Activated CD8-positive, alpha-beta memory T cell treated with anti-CD3 and anti-CD28 coated beads, Interleukin-2, amount 50 U/mL, for 1 hour (primary cell): ENCODE data around the gene DAB2IP.

Experiments used
- DNase-seq: peaks from one replicate; pipeline ENCODE4 v3.0.0-alpha.2; 2020; ENCODE audit errors: extremely low read depth

The DAB2IP gene

DNA sequence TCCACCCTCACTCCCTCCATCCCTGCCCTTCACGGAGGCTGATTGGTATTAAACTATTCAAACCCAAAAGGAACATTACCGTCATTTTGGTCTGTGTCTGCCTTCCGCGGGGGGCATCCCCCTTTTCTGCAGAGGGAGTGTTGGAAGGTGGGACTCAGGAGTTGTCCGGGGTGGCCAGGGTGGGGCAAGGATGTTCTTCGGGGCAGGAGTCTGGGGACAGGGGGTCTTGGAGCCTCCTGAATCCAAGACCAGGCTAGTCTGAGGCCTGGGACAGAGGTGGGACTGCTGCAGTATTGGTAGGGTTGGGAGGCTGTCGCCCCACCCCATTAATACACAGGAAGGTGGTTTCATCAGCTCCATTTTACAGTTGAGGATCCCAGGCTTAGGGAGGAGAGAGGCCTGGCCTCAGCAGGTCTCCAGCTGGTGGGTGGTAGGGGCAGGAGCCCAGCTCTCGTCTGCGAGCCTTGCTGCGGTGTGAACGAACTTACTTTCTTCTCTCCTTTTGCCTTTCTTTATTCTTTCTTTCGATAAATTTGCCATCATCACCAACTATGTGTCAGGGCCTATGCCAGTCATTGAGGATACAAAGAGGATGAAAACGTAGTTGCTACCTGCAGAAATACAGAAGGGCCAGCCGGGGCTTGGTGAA lies 33.8 kb downstream of the DAB2IP start:
- no peak for DNase-seq

DNA sequence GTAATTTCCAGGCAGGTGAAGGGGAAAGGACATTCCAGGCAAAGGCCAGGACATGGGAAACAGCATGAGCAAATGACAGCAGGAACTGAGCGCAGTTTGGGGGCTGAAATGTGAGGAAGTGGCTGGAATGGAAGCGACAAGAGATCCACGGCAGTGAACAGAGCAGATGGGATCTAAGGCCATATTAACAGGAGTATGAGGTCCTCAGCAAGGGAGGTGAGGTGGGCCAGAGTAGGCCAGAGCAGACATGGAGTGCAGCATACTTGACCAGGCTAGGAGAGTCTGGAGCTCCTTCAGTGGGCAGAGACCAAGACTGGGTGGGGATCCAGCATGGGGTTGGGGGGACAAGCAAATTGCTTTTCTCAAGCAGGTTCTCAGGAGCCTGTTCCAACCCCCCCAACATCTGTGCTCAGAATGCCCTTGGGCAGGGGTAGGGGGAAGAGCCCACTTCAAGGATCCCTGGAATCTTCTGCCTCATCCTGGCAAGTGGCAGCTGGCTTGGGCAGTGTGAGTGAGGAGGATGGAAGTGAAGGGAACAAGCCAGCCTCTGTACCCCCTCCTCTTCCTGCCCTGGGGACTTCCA lies 34.5 kb downstream of the DAB2IP start:
- no peak for DNase-seq

DNA sequence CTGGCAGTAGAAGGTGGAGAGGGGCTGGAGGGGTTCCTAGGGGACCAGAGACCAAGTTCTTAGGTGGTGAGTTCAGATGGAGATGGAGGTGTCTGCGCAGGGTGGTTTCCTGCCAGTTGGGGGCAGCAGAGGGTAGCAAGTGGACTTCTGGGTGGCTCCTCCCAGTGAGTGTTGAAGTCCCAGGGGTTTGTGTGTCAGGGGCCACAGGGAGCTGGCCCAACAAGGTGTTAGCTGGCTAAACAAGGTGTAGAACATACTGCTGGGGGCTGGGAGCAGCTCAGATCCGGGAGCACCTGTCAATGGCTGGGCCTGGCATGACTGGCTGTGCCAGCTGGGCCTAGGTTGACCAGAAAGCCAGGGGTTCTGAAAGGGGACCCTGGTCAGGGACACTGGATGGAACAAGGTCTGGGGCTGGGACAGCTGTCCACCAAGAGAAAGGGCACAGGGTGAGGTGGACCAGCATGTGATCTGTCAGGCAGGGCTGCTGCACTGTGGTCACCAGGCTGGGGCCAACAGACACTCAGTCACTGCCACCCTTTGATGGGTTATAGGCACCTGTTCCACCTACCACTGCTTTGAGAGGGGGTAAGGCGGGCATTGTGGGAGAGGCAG lies 35.6 kb downstream of the DAB2IP start:
- no peak for DNase-seq

DNA sequence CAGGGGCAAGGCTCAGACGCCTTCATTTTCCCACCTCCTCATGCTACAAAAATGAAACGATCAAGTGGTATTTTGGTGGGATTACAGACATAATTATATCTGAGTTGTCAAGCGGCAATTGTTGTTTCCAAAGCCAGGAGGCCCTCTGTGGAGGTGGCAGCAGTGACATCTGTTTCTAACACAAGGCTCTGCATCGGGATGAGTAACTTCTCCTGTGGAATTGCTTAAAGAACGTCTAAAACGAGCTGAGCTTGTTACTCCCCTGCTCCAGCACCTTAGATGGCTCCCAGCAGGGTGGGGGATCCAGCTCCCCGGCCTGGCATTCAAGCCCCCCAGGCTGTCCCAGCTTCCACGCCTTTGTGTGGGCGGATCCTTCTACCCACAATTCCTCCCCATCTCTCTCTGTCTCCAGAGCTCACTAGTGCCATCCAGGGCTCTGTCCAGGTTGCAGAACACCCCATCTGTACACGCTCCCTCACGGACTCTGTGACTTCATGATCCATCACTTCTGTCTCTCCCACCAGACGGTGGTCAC lies 36.8 kb downstream of the DAB2IP start:
- no peak for DNase-seq

DNA sequence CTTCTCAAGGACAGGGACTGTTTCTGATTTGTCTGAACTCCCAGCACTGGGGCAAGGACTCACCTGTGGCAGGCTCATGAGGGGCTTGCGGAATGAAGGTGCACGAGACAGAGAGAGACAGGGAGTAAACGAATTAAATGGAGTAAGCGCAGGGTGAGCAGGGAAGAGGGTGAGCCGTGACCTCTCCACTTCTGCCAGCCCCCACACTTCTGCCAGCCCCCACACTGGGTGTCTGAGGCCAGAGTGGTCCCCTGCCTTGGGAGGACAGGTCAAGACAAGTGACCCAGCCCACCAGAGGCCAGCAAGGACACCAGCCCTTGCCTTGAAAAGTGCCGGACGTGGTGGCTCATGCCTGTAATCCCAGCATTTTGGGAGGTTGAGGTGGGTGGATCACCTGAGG lies 37.2 kb downstream of the DAB2IP start:
- no peak for DNase-seq

DNA sequence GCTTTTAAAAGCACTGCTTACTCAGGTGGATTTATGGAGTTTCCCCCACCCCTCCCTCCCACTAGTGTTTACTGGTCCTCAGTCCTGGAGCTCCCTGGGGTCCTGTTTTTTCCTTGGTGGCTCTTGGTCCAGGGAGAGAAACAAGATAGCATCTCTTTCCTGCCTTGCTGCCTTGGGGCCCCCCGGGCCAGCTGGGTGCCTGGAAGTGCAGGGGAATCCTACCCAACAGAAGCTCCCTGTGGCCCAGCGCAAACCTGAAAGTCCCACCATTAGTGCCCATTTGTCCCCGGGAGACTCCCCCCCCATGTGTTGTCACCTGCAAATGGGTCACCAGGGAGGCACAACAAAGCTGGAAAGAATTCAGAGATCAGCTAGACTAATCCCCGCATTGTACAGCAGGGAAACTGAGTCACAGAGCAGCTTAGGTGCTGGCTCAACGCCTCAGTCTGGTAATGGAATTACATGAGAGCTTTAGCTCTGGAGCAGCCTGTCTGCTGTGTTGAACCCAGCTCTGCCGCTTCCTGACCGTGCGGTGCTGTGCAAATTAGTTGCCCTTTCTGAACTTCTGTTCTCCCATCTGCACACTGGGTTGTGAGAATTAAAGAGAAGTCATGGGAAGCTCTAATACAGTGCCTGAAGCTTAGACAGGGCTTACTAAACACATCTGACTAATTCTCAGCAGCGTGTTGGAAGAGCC lies 38.2 kb downstream of the DAB2IP start:
- DNase-seq, result no peak

DNA sequence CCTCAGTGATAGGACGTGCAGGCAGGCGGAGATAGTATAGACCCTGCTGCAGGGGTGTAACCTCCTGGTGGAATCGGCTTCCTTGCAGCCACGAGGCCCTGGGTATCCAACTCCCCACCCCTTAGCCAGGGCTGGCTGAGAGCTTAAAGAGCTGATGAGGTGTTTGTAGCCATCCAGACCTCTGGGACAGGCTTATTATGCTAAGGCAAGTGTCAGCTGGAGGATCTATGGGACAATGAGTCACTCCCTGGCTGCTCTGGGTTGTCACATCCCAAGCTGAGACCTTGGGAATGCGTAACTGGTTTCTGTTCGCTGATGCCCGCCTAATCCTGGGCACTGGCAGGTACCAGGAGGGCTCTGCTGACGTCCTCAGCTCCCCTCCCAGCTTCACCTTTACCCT lies 38.9 kb downstream of the DAB2IP start:
- DNase-seq, result no peak

DNA sequence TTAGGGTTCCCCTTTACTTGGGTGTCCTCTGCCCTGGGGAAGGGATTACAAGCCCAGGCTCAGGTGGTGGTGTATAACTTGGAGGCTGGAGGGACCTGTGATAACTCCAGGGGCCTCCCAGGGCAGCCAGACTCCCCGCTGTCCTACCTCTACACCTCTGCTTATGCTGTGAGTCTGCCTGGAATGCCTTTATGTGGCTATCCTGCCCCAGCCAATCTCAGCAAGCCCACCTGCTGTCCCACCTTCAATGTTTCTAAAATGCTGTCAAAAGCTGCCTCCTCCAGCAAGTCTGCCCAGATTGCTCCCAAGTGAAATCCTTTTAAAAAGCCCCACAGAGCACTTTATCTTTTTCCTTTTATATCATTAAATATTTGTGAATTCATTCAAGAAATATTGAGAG lies 39.3 kb downstream of the DAB2IP start:
- no peak for DNase-seq

DNA sequence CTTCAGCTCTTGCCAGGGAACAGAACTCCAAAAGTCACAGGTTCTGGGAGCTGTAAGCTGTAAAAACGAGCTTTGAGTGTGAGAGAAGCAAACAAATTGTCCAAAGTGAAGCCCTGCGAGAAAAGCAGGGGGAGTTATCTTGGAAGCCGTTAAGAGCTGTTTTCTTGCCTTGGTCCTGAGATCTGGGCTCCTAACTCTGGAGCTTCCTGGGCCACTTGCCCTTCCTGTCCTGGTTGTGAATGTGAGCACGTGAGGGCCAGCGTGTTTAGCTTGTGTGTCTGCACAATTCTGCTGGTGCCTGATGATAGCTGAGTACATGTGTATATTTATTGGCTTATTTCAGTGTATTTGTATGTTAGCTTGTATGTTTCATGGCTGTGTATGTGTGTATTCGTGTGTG lies 40.5 kb downstream of the DAB2IP start:
- no peak for DNase-seq

DNA sequence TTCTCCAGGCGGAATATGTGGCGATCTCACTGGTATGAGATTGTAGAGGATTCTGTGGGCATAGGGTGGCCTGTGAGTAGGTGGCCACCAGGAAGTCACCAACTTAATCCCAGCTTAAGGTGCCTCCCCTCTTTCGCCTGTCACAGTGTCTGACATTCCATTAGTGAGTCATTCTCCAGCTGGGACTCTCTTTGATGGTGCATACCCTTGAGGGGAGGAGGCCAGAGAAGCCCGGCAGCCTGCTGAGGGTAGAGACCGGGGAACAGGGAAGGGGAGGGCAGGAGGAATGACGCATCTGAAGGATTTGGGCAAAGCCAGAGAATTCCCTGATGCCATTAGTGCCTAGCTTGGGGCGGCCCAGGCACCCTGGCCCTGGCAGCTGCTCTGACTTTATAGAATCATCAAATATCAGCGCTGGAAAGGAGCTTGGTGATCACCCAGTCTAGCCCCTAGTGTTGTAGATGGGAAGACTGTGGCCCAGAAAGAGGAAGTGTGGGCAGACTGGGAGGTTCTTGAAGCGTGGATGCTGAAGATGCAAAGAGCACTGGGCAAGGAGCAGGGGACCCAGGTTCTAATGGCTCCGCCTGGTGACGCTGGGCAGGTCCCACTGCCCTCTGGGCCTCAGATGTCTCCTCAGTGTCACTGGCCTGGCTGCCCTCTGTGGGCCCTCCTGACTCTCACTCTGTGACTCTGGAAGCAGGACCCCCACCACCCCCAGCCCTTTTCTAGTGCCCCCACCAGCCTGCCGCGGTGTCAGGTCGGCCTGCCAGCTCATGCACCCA lies 41.4 kb downstream of the DAB2IP start:
- no peak for DNase-seq

DNA sequence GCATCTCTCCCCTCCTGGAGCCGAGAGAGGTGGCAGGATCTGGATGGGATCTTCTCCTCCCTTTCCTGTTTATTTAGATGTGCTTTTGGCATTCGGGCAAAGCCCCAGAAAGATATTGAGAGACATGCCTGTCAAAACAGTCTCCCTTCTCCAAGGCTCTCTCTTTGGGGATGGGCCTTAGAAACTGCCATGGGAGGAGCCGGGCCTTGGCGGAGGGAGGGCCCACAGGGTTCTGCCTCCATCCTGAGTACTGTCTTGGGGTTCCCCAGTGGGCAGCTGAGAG lies 41.9 kb downstream of the DAB2IP start:
- no peak for DNase-seq

DNA sequence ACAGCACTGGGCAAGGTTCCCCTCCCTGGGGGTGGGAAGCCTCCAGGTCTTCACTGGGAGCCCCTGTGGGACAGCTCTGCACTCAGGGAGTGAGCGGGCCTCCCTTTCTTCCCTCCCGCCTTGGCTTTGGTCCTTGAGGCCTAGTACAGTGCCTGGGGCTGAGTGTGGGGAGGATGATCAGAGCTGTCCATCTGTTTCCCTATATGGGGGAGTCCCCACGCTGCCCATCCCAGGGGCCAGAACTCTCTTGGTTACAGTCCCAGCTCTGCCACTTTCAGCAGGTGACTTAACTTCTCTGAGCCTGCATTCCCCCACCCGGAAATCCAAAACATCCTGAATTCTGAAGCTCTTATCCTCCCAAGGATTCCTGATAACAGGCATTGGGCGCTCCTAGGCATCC lies 42.6 kb downstream of the DAB2IP start:
- DNase-seq, result no peak

DNA sequence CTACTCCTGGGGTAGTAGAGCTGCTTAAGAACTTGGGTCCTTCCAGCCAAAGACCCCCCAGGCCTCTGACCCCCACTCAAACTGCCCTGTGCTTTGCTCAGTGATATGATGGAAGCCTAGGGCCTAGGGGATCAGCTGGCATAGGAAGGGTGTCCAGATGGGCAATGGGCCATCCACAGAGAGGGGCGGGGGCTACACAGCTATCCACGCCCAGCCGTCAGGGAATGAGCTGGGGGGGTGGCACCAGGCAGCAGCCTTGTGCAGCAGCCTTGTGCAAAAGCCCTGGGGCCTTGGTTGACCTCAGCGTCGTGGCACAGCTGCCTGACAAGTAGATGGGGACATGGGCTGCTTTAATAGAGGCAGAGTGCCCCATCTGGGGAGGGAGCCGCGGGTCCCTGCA lies 43.2 kb downstream of the DAB2IP start:
- DNase-seq, result no peak

DNA sequence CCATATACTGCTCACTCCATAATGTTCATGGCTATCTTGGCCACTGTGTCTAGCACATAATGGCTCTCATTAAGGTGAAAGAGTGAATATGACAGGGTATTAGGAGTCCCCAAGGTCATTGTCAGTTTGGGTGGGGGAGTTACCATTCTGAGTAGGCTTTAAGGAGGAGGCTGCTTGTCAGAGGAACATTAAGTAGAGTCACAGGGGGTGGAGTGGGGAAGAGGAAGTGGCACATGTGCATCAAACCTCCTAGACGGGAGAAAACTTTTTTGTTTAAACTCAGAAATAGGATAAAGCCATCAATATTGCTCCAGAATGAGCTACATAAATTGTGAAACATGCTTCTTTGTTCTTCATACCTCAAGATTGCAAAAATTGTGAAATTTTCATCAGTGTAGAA lies 45.5 kb downstream of the DAB2IP start:
- DNase-seq, result no peak

DNA sequence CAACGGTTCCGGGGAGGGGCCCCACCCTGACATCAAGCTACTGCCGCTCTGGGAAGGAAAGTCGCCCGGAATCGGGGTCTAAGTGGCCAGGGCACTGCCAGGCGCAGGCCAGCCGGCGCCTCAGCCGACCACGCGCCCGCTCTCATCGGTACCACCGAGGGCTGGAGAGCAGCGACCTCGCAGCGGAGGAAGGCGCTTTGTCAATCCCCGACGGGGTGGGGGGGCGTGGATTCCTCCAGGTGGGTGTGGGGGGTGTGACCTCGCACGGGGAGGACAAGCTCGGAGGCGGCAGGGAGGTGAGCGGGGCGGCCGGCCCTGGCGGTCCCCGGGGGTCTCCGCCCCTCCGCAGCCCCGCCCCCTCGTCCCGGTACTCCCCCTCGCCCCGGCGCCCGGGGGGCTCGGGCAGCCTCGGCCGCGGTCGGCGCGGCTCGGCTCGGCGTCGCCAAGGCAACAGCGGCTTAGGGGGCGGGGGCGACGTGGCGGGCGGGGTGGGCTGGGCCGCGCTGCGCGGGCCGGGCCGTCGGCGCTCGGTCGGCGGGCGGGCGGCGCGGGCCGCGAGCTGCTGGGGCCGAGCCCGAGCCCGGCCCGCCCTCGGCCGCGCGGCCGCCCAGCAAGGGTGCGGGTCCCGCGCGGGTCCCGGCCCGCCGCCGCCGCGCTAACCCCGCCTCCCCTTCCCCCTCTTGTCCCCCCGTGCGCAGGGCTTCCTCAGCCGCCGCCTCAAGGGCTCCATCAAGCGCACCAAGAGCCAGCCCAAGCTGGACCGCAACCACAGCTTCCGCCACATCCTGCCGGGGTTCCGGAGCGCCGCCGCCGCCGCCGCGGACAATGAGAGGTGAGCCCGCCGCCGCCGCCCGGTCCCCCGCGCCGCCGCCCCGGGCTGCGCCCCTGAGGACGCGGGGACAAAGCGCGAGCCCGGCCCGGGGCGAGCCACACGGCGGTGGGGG lies 47.5 kb downstream of the DAB2IP start:
- peak; percentile 10 for DNase-seq

DNA sequence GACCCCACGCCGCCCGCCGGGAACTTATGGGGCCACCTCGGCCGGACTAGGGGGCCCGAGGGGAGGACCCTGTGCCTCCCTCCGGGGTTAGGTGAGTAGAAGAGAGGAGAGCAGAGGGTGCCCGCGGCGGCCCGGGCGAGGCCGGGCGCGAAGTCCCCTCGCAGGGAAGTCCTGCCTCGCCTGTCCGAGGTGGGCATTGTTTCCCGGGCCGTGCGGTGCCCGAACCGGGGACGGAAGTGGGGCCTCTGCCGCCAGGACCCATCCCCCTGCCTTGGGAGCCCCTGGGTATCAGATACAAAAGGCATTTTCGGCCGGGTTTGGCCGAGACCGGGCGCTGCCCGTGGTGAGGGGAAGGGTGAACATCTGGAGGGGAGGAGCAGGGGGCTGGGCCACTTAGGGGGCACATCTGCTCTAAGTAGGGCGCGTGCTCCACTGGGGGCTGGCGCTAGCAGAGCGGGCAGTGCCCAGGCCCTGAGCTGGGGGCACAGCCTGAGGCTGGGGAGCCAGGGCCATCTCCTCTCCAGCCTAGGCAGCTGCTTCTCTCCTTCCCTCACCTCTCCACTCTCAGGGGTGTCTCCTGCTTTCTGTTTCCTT lies 48.2 kb downstream of the DAB2IP start:
- no peak for DNase-seq

DNA sequence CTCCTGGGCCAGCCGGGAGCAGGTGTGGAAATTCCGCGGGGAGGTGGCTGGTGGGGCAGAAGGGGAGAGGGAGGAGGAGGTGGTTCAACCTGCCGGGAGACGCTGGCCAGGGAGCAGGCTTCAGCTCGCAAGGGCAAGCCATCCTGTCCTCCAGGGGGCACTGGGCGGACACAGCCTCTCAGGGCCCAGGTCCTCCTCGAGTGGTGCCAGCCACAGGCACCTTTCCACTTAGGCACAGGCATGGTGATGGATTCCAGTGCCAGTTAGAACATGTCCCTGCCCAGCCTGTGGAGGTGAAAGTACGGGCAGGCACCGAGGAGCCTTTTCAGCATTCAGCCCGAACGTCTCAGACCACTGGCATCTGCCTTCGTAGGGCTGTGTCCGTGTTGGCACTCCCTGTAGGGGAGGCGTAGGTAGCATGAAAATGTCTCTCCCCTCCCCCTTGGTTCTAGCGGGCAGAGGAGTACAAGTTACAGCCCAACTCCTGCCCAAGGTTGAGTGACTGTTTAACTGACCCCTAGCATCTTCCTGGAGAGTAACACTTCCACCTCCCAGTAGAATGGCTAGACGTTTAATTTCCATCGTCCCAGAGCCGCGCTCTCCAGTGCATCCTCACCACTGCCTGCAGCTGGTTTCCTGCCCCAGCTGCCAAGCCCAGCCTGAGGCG lies 48.9 kb downstream of the DAB2IP start:
- no peak for DNase-seq

DNA sequence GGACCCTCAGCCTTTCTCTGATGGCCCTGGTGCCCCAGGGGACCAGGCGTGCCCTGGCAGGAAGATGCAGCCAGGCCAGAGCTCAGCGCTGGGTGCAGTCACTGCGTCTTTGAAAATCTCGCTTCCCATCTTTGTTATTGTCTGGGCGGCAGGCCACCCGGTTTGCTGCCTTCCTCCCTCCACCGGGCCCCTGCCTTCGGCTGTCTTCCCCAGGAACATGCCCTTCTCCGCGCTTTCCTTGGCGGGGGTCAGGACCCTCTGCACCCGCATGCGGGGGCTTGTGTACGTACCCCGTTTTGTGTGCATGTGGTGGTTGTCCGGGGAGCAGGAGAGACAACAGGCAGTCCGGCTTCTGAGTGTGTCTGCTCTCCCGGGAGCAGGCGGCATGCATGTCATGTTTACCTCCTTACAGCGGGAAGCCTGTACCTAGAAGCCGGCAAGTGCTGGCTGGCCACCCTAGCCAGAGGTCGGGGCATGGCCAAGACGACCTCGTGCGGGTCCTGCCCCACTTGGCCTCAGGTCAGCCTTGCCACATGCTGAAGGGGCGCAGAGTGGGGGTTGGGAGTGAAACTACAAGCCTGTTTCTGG lies 49.5 kb downstream of the DAB2IP start:
- no peak for DNase-seq

DNA sequence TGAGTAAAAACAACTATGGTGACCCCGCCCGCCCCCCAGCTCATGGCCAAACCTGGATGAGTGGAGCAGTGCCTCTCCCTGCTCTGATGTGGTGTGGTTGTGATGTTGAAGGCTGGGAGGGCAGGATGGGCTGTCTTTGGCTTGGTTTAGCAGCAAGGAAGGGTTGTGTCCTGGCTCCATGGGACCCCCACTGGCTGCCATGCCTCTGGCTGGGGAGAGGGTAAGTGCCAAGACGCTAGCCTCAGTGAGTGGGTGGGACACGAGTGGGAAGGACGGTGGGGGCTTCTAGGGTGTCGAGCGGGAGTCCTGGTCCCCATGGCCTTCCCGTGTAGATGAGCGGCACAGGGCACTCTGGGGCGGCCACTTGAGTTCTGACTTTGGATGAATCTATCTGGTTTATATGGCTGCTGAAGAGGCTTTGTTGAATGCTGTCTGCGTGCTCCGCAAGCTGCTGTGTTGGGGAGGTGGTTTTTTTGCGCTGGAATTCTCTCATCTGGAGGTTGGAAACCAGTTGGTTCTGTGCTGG lies 50.4 kb downstream of the DAB2IP start:
- DNase-seq, result no peak
